K562 (cell line): ENCODE data around the gene CCDC138.

Experiments used
- ARNT ChIP-seq, 2 experiments: fragments of 450-650 bp; IDR thresholded peaks; 2 replicates each; pipeline ENCODE4 v1.6.1; 2016; ENCODE audit warnings: mild to moderate bottlenecking in 1 of 2
- ATF7 ChIP-seq: fragments of 450-650 bp; IDR thresholded peaks from 2 replicates; pipeline ENCODE4 v1.7.1; 2014; ENCODE audit warnings: mild to moderate bottlenecking, moderate library complexity
- C11orf30 ChIP-seq: fragments of 450-650 bp; IDR thresholded peaks from 2 replicates; pipeline ENCODE4 v1.6.1; 2016; ENCODE audit warnings: low read depth, mild to moderate bottlenecking
- FOXK1 ChIP-seq: sonication (generic); formaldehyde crosslinking; IDR thresholded peaks from 2 replicates; pipeline ENCODE4 v1.8.0; 2022; ENCODE audit warnings: missing genetic modification reagents, mild to moderate bottlenecking, borderline replicate concordance
- JUN ChIP-seq, 2 experiments: sonication (generic) in 1 of 2; formaldehyde crosslinking in 1 of 2; IDR thresholded peaks; 2 replicates each; pipeline versions ENCODE4 v1.6.1 to v1.8.0; 2012 to 2022; ENCODE audit warnings: borderline replicate concordance in 2 of 2, mild to moderate bottlenecking in 2 of 2, improper control_type of control experiment in 1 of 2, low read depth in 1 of 2, low read length in 1 of 2, missing genetic modification reagents in 1 of 2
- MEF2D ChIP-seq: conservative IDR thresholded peaks from 2 replicates; pipeline ENCODE4 v1.6.1; 2016; ENCODE audit warnings: low read depth, missing genetic modification characterization, missing compliant biosample characterization
- RAD21 ChIP-seq, 2 experiments: fragments of 250-450 bp in 1 of 2; fragments of 450-650 bp in 1 of 2; sonication (Bioruptor Pico) in 1 of 2; formaldehyde crosslinking in 1 of 2; IDR thresholded peaks in 1 of 2; conservative IDR thresholded peaks in 1 of 2; 2 replicates each; pipeline versions ENCODE4 v1.4.0 to v1.8.0; 2020 to 2022; ENCODE audit warnings: mild to moderate bottlenecking in 2 of 2, moderate library complexity in 1 of 2
- RFX5 ChIP-seq: IDR thresholded peaks from 2 replicates; pipeline ENCODE4 v1.6.1; 2011; ENCODE audit warnings: low read depth, mild to moderate bottlenecking, improper control_type of control experiment, low read length
- SRSF7 ChIP-seq: fragments of 200-400 bp; formaldehyde crosslinking; optimal IDR thresholded peaks from 2 replicates; pipeline ENCODE3; 2017; ENCODE audit warnings: mild to moderate bottlenecking, low read depth, low read length
- TF ChIP-seq, protein P1 (sequence below), 3 experiments: IDR thresholded peaks in 2 of 3; conservative IDR thresholded peaks in 1 of 3; 2 replicates each; pipeline ENCODE4 v1.5.1; 2011 to 2012; ENCODE audit warnings: low read length in 3 of 3, mild to moderate bottlenecking in 3 of 3, control low read depth in 2 of 3, improper control_type of control experiment in 1 of 3, inconsistent platforms in 1 of 3, low read depth in 1 of 3, mixed read lengths in 1 of 3, moderate library complexity in 1 of 3; ENCODE audit not compliant: insufficient read depth in 2 of 3
- TF ChIP-seq, protein P2 (sequence below): conservative IDR thresholded peaks from 2 replicates; pipeline ENCODE4 v1.6.1; 2011; ENCODE audit warnings: low read depth, mild to moderate bottlenecking, low read length; ENCODE audit not compliant: control insufficient read depth
- TF ChIP-seq, protein P3 (sequence below): fragments of 450-650 bp; conservative IDR thresholded peaks from 2 replicates; pipeline ENCODE4 v1.6.1; 2016; ENCODE audit warnings: missing genetic modification characterization, low read depth, mild to moderate bottlenecking, control low read depth, missing compliant biosample characterization
- TF ChIP-seq, protein P4 (sequence below): fragments of 250-450 bp; sonication (Bioruptor Pico); IDR thresholded peaks from 2 replicates; pipeline ENCODE4 v1.8.0; 2021; ENCODE audit warnings: moderate library complexity, mild to moderate bottlenecking, inconsistent platforms
- TF ChIP-seq, protein P5 (sequence below): sonication (generic); formaldehyde crosslinking; IDR thresholded peaks from 2 replicates; pipeline ENCODE4 v1.8.0; 2023; ENCODE audit warnings: mild to moderate bottlenecking, missing genetic modification reagents

DNA sequence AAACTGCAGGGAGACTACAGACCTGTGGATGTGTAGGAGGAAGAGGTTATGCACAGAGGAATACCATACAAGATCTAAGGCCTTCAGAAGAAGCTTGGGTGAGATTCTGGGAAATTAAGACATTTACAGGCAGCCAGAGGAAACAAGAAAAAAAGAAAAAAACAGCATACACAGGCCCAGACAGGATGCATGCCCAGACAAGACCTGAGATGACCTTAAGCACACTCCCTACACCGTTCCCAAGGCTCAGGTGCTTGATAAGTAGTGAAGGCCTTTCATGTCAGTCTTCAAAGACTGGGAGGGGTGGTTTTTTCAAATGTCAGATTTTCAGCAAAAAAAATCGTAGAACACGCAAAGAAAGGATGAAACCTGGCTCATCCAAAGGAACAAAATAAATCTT is 83.0 kb downstream of the CCDC138 start:
- TF ChIP-seq, protein P1, sequence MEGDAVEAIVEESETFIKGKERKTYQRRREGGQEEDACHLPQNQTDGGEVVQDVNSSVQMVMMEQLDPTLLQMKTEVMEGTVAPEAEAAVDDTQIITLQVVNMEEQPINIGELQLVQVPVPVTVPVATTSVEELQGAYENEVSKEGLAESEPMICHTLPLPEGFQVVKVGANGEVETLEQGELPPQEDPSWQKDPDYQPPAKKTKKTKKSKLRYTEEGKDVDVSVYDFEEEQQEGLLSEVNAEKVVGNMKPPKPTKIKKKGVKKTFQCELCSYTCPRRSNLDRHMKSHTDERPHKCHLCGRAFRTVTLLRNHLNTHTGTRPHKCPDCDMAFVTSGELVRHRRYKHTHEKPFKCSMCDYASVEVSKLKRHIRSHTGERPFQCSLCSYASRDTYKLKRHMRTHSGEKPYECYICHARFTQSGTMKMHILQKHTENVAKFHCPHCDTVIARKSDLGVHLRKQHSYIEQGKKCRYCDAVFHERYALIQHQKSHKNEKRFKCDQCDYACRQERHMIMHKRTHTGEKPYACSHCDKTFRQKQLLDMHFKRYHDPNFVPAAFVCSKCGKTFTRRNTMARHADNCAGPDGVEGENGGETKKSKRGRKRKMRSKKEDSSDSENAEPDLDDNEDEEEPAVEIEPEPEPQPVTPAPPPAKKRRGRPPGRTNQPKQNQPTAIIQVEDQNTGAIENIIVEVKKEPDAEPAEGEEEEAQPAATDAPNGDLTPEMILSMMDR (IDR thresholded peaks at IDR 0.05 in 2 of 3, conservative IDR thresholded peaks at IDR 0.05 in 1 of 3; ENCODE audit: insufficient read depth in 2 of 3, low read depth in 1 of 3, low read length in 3 of 3) = no peak
- TF ChIP-seq, protein P2, sequence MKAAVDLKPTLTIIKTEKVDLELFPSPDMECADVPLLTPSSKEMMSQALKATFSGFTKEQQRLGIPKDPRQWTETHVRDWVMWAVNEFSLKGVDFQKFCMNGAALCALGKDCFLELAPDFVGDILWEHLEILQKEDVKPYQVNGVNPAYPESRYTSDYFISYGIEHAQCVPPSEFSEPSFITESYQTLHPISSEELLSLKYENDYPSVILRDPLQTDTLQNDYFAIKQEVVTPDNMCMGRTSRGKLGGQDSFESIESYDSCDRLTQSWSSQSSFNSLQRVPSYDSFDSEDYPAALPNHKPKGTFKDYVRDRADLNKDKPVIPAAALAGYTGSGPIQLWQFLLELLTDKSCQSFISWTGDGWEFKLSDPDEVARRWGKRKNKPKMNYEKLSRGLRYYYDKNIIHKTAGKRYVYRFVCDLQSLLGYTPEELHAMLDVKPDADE = no peak
- no peak for TF ChIP-seq FOXK1 (CRISPR knock-in tag)
- no peak for TF ChIP-seq ARNT (IDR thresholded peaks at IDR 0.05)
- TF ChIP-seq RAD21 (CRISPR knock-in tag; conservative IDR thresholded peaks at IDR 0.05 in 1 of 2, IDR thresholded peaks at IDR 0.05 in 1 of 2) = no peak
- TF ChIP-seq, protein P3, sequence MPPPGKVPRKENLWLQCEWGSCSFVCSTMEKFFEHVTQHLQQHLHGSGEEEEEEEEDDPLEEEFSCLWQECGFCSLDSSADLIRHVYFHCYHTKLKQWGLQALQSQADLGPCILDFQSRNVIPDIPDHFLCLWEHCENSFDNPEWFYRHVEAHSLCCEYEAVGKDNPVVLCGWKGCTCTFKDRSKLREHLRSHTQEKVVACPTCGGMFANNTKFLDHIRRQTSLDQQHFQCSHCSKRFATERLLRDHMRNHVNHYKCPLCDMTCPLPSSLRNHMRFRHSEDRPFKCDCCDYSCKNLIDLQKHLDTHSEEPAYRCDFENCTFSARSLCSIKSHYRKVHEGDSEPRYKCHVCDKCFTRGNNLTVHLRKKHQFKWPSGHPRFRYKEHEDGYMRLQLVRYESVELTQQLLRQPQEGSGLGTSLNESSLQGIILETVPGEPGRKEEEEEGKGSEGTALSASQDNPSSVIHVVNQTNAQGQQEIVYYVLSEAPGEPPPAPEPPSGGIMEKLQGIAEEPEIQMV (tag) = no peak
- no peak for TF ChIP-seq C11orf30
- TF ChIP-seq RFX5 = no peak
- no peak for TF ChIP-seq SRSF7
- no peak for TF ChIP-seq MEF2D (tag)
- TF ChIP-seq, protein P4, sequence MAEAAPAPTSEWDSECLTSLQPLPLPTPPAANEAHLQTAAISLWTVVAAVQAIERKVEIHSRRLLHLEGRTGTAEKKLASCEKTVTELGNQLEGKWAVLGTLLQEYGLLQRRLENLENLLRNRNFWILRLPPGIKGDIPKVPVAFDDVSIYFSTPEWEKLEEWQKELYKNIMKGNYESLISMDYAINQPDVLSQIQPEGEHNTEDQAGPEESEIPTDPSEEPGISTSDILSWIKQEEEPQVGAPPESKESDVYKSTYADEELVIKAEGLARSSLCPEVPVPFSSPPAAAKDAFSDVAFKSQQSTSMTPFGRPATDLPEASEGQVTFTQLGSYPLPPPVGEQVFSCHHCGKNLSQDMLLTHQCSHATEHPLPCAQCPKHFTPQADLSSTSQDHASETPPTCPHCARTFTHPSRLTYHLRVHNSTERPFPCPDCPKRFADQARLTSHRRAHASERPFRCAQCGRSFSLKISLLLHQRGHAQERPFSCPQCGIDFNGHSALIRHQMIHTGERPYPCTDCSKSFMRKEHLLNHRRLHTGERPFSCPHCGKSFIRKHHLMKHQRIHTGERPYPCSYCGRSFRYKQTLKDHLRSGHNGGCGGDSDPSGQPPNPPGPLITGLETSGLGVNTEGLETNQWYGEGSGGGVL (CRISPR knock-in tag) = no peak
- TF ChIP-seq JUN (IDR thresholded peaks at IDR 0.05; ENCODE audit: borderline replicate concordance, low read depth, low read length) = no peak
- TF ChIP-seq JUN (CRISPR knock-in tag; IDR thresholded peaks at IDR 0.05; ENCODE audit: borderline replicate concordance) = no peak
- TF ChIP-seq, protein P5, sequence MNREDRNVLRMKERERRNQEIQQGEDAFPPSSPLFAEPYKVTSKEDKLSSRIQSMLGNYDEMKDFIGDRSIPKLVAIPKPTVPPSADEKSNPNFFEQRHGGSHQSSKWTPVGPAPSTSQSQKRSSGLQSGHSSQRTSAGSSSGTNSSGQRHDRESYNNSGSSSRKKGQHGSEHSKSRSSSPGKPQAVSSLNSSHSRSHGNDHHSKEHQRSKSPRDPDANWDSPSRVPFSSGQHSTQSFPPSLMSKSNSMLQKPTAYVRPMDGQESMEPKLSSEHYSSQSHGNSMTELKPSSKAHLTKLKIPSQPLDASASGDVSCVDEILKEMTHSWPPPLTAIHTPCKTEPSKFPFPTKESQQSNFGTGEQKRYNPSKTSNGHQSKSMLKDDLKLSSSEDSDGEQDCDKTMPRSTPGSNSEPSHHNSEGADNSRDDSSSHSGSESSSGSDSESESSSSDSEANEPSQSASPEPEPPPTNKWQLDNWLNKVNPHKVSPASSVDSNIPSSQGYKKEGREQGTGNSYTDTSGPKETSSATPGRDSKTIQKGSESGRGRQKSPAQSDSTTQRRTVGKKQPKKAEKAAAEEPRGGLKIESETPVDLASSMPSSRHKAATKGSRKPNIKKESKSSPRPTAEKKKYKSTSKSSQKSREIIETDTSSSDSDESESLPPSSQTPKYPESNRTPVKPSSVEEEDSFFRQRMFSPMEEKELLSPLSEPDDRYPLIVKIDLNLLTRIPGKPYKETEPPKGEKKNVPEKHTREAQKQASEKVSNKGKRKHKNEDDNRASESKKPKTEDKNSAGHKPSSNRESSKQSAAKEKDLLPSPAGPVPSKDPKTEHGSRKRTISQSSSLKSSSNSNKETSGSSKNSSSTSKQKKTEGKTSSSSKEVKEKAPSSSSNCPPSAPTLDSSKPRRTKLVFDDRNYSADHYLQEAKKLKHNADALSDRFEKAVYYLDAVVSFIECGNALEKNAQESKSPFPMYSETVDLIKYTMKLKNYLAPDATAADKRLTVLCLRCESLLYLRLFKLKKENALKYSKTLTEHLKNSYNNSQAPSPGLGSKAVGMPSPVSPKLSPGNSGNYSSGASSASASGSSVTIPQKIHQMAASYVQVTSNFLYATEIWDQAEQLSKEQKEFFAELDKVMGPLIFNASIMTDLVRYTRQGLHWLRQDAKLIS (CRISPR knock-in tag) = no peak
- TF ChIP-seq ATF7 = no peak
